HCT116 (cell line): ENCODE measurements around the gene LHX4. TPM values are rescaled to one million over a fixed set of nuclear protein-coding genes. Genes with fewer than 3 reads are reported as not detected.

Experiments
- ATAC-seq: fragments of 200-7000 bp; cut with Tn5 transposase; 2 replicates; pipeline ENCODE4 v1.9.1; 2020; ENCODE audit warnings: mild to moderate bottlenecking, moderate library complexity
- BruUV-seq: library from RNA; stranded (reverse); fragments of 400-500 nt; replicated peaks from 2 replicates; lab custom pipeline; 2021; lab: Mats Ljungman, UMichigan
- CTCF ChIA-PET: fragments of 300-600 bp; sonication (Branson Sonifier 250); formaldehyde crosslinking; loops from one replicate; lab custom pipeline; 2021; ENCODE audit warnings: antibody characterized with exemption; lab: Charles Lee
- POLR2A ChIA-PET: fragments of 300-600, 350-600 bp; sonication (Branson Sonifier 250); formaldehyde crosslinking; loops from one replicate; lab custom pipeline; 2021; ENCODE audit warnings: antibody characterized with exemption; lab: Charles Lee
- RAD21 ChIA-PET, 2 experiments: fragments of 300-600 bp; sonication (Branson Sonifier 250); formaldehyde crosslinking; loops; one replicate each; lab custom pipeline; 2023; ENCODE audit warnings: low total read pairs in 2 of 2; ENCODE audit not compliant: uncharacterized antibody in 2 of 2, unreplicated experiment in 2 of 2, low non-redundant PET in 1 of 2; lab: Charles Lee
- DNase-seq: peaks from one replicate; pipeline ENCODE4 v3.0.0-alpha.2; 2010; ENCODE audit warnings: low read depth, low spot score
- H2AFZ ChIP-seq: fragments of 200-600 bp; shearing (Covaris generic), sonication (generic); 2 replicates; pipeline ENCODE4 v1.6.1; 2017; ENCODE audit warnings: low read depth, mixed run types, mixed read lengths, antibody characterized with exemption, low read length; ENCODE audit not compliant: poor library complexity, severe bottlenecking
- H3K27ac ChIP-seq: 2 replicates; pipeline ENCODE4 v1.5.1; 2012; ENCODE audit warnings: low read depth, low read length
- H3K27me3 ChIP-seq: fragments of 200-600 bp; sonication (generic); 2 replicates; pipeline ENCODE4 v1.6.1; 2016; ENCODE audit warnings: mixed run types, low read length, mixed read lengths; ENCODE audit not compliant: insufficient read depth
- H3K36me3 ChIP-seq, 2 experiments: fragments of 200-500 bp in 1 of 2; fragments of 200-600 bp in 1 of 2; sonication (Bioruptor generic) in 1 of 2; sonication (generic) in 1 of 2; 2 replicates each; pipeline versions ENCODE4 v1.5.1 to v1.6.1; 2014 to 2016; ENCODE audit warnings: low read length in 2 of 2, inconsistent platforms in 1 of 2, mixed read lengths in 1 of 2, mixed run types in 1 of 2; ENCODE audit not compliant: insufficient read depth in 2 of 2, control insufficient read depth in 1 of 2
- H3K4me1 ChIP-seq, 2 experiments: fragments of 200-600 bp in 1 of 2; sonication (generic) in 1 of 2; 2 replicates each; pipeline versions ENCODE4 v1.5.1 to v1.6.1; 2012 to 2017; ENCODE audit warnings: low read length in 2 of 2, inconsistent platforms in 1 of 2, mild to moderate bottlenecking in 1 of 2, mixed read lengths in 1 of 2, mixed run types in 1 of 2, moderate library complexity in 1 of 2; ENCODE audit not compliant: insufficient read depth in 2 of 2, control insufficient read depth in 1 of 2
- H3K4me2 ChIP-seq: fragments of 200-600 bp; sonication (generic); 2 replicates; pipeline ENCODE4 v1.6.1; 2017; ENCODE audit warnings: mixed run types, low read length, mixed read lengths
- H3K4me3 ChIP-seq, 2 experiments: fragments of 200-600 bp in 1 of 2; sonication (generic) in 1 of 2; replicated peaks in 1 of 2; 2 replicates each; pipeline ENCODE4 v1.5.1; 2011 to 2016; ENCODE audit warnings: low read length in 2 of 2, control low read depth in 1 of 2, low read depth in 1 of 2, mild to moderate bottlenecking in 1 of 2, mixed read lengths in 1 of 2, mixed run types in 1 of 2
- H3K79me2 ChIP-seq: fragments of 200-600 bp; sonication (generic); 2 replicates; pipeline ENCODE4 v1.6.1; 2017; ENCODE audit warnings: mild to moderate bottlenecking, mixed run types, low read length, moderate library complexity, mixed read lengths; ENCODE audit not compliant: insufficient read depth
- H3K9ac ChIP-seq: fragments of 200-600 bp; sonication (generic); 2 replicates; pipeline ENCODE4 v1.6.1; 2016; ENCODE audit warnings: low read length, mixed read lengths
- H3K9me2 ChIP-seq: fragments of 200-600 bp; sonication (generic), shearing (Covaris generic); 2 replicates; pipeline ENCODE4 v1.6.1; 2017; ENCODE audit warnings: mixed run types, mild to moderate bottlenecking, moderate library complexity; ENCODE audit not compliant: insufficient read depth
- H3K9me3 ChIP-seq, 2 experiments: fragments of 200-500 bp in 1 of 2; fragments of 200-600 bp in 1 of 2; sonication (Bioruptor generic) in 1 of 2; sonication (generic) in 1 of 2; 2 replicates each; pipeline ENCODE4 v1.6.1; 2014 to 2017; ENCODE audit warnings: low read length in 2 of 2, mixed read lengths in 2 of 2, inconsistent platforms in 1 of 2, low read depth in 1 of 2, mild to moderate bottlenecking in 1 of 2, mixed run types in 1 of 2, moderate library complexity in 1 of 2; ENCODE audit not compliant: control insufficient read depth in 1 of 2, insufficient read depth in 1 of 2
- H4K20me1 ChIP-seq: fragments of 200-600 bp; sonication (generic), shearing (Covaris generic); 2 replicates; pipeline ENCODE4 v1.6.1; 2017; ENCODE audit warnings: mixed run types, mild to moderate bottlenecking, moderate library complexity; ENCODE audit not compliant: insufficient read depth
- ATF3 ChIP-seq: IDR thresholded peaks from 2 replicates; pipeline ENCODE4 v1.6.1; 2012
- CEBPB ChIP-seq: IDR thresholded peaks from 2 replicates; pipeline ENCODE4 v1.6.1; 2012; ENCODE audit warnings: low read depth
- EGR1 ChIP-seq: IDR thresholded peaks from 2 replicates; pipeline ENCODE4 v1.6.1; 2012; ENCODE audit warnings: low read depth
- ELF1 ChIP-seq: IDR thresholded peaks from 2 replicates; pipeline ENCODE4 v1.6.1; 2012; ENCODE audit warnings: low read depth, borderline replicate concordance
- EZH2 ChIP-seq: fragments of 200-600 bp; sonication (generic); IDR thresholded peaks from 2 replicates; pipeline ENCODE4 v1.6.1; 2017; ENCODE audit warnings: antibody characterized with exemption, mixed run types
- EZH2phosphoT487 ChIP-seq: fragments of 200-600 bp; IDR thresholded peaks from 2 replicates; pipeline ENCODE4 v1.6.1; 2018; ENCODE audit warnings: antibody characterized with exemption, borderline replicate concordance
- SP1 ChIP-seq: IDR thresholded peaks from 2 replicates; pipeline ENCODE4 v1.6.1; 2012; ENCODE audit warnings: low read depth
- SRF ChIP-seq: IDR thresholded peaks from 2 replicates; pipeline ENCODE4 v1.6.1; 2012; ENCODE audit warnings: low read depth
- TCF7L2 ChIP-seq: IDR thresholded peaks from 2 replicates; pipeline ENCODE4 v1.7.0; 2011; ENCODE audit warnings: borderline replicate concordance, inconsistent platforms; ENCODE audit not compliant: insufficient read depth, insufficient read length; ENCODE audit errors: extremely low read depth
- YY1 ChIP-seq: IDR thresholded peaks from 2 replicates; pipeline ENCODE4 v1.6.1; 2011; ENCODE audit warnings: low read length, low read depth, moderate library complexity, mild to moderate bottlenecking; ENCODE audit not compliant: insufficient replicate concordance; ENCODE audit errors: extremely low read depth
- ZBTB33 ChIP-seq: IDR thresholded peaks from 2 replicates; pipeline ENCODE4 v1.6.1; 2011; ENCODE audit warnings: mild to moderate bottlenecking, low read length, moderate library complexity; ENCODE audit not compliant: insufficient replicate concordance; ENCODE audit errors: extremely low read depth
- ZFX ChIP-seq: fragments of 450-650 bp; IDR thresholded peaks from 2 replicates; pipeline ENCODE4 v1.6.1; 2017
- intact Hi-C: fragments of 100-400 bp; cut with micrococcal nuclease; formaldehyde crosslinking; loops from 2 replicates; pipeline ENCODE4 v1.10.0; 2022
- total RNA-seq: library from RNA; stranded (reverse); gene quantifications from one replicate; pipeline ENCODE4 v1.2.1, GENCODE V29; 2021; ENCODE audit not compliant: unreplicated experiment
- TF ChIP-seq, protein P1 (sequence below): IDR thresholded peaks from 2 replicates; pipeline ENCODE4 v1.6.1; 2012; ENCODE audit warnings: low read depth
- TF ChIP-seq, protein P2 (sequence below), 3 experiments: fragments of 200-600 bp in 1 of 3; sonication (generic) in 1 of 3; IDR thresholded peaks in 2 of 3; conservative IDR thresholded peaks in 1 of 3; 2 replicates each; pipeline ENCODE4 v1.5.1; 2012 to 2017; ENCODE audit warnings: low read depth in 2 of 3, low read length in 2 of 3, antibody characterized with exemption in 1 of 3, borderline replicate concordance in 1 of 3, control low read depth in 1 of 3, mild to moderate bottlenecking in 1 of 3, mixed read lengths in 1 of 3, mixed run types in 1 of 3, moderate library complexity in 1 of 3; ENCODE audit not compliant: insufficient read depth in 1 of 3

The LHX4 gene
- total RNA-seq, 1 experiment from 2014 or later = 0.44 TPM

- Histone ChIP-seq H4K20me1 (no peaks in the 10 kb centered on the region), H3K9me2 (no peaks in the 10 kb centered on the region), H3K27me3 (no peaks in the 10 kb centered on the region), H3K9ac (no peak overlapping the region), H3K36me3 (no peaks in the 10 kb centered on the region), H3K4me3 (no peak overlapping the region), H3K27ac (no peak overlapping the region), H3K9me3 (no peaks in the 10 kb centered on the region), H3K4me2 (no peak overlapping the region), H2AFZ (no peak overlapping the region), H3K79me2 (no peaks in the 10 kb centered on the region), H3K4me1 (no peaks in the 10 kb centered on the region)
- no TSS peak for BruUV-seq
- TF ChIP-seq EGR1 = no peak
- TF ChIP-seq ATF3 = no peak
- TF ChIP-seq CEBPB = no peak
- no peak for TF ChIP-seq ZFX
- TF ChIP-seq, protein P1, sequence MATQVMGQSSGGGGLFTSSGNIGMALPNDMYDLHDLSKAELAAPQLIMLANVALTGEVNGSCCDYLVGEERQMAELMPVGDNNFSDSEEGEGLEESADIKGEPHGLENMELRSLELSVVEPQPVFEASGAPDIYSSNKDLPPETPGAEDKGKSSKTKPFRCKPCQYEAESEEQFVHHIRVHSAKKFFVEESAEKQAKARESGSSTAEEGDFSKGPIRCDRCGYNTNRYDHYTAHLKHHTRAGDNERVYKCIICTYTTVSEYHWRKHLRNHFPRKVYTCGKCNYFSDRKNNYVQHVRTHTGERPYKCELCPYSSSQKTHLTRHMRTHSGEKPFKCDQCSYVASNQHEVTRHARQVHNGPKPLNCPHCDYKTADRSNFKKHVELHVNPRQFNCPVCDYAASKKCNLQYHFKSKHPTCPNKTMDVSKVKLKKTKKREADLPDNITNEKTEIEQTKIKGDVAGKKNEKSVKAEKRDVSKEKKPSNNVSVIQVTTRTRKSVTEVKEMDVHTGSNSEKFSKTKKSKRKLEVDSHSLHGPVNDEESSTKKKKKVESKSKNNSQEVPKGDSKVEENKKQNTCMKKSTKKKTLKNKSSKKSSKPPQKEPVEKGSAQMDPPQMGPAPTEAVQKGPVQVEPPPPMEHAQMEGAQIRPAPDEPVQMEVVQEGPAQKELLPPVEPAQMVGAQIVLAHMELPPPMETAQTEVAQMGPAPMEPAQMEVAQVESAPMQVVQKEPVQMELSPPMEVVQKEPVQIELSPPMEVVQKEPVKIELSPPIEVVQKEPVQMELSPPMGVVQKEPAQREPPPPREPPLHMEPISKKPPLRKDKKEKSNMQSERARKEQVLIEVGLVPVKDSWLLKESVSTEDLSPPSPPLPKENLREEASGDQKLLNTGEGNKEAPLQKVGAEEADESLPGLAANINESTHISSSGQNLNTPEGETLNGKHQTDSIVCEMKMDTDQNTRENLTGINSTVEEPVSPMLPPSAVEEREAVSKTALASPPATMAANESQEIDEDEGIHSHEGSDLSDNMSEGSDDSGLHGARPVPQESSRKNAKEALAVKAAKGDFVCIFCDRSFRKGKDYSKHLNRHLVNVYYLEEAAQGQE = no peak
- TF ChIP-seq ZBTB33 = no peak
- no peak for TF ChIP-seq EZH2phosphoT487
- TF ChIP-seq ELF1 = no peak
- no peak for TF ChIP-seq SP1
- no peak for TF ChIP-seq EZH2
- TF ChIP-seq, protein P2, sequence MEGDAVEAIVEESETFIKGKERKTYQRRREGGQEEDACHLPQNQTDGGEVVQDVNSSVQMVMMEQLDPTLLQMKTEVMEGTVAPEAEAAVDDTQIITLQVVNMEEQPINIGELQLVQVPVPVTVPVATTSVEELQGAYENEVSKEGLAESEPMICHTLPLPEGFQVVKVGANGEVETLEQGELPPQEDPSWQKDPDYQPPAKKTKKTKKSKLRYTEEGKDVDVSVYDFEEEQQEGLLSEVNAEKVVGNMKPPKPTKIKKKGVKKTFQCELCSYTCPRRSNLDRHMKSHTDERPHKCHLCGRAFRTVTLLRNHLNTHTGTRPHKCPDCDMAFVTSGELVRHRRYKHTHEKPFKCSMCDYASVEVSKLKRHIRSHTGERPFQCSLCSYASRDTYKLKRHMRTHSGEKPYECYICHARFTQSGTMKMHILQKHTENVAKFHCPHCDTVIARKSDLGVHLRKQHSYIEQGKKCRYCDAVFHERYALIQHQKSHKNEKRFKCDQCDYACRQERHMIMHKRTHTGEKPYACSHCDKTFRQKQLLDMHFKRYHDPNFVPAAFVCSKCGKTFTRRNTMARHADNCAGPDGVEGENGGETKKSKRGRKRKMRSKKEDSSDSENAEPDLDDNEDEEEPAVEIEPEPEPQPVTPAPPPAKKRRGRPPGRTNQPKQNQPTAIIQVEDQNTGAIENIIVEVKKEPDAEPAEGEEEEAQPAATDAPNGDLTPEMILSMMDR (IDR thresholded peaks at IDR 0.05 in 2 of 3, conservative IDR thresholded peaks at IDR 0.05 in 1 of 3; ENCODE audit: borderline replicate concordance in 1 of 3, insufficient read depth in 1 of 3, low read depth in 2 of 3, low read length in 2 of 3) = no peak
- TF ChIP-seq YY1 = no peak
- no peak for TF ChIP-seq TCF7L2
- no peak for TF ChIP-seq SRF
- CTCF ChIA-PET = no interaction called here
- DNase-seq (no peak), ATAC-seq (no peak)
- POLR2A ChIA-PET = no interaction called here
- intact Hi-C loops = no loop called here
- RAD21 ChIA-PET = no interaction called here
These were observed 33.5 kb upstream of the LHX4 start for GRCh38 chr1:180196436-180197003.
